Right lobe of liver (tissue), 6 donors: ENCODE measurements around the gene TMEM134. TPM values are rescaled to one million over a fixed set of nuclear protein-coding genes. Genes with fewer than 3 reads are reported as not detected.

Experiments used
- ATAC-seq, 4 donors: fragments of 200-7000 bp; cut with Tn5 transposase; one replicate each; pipeline ENCODE4 v1.9.1; 2020; ENCODE audit warnings: mild to moderate bottlenecking in 4 of 4, moderate library complexity in 4 of 4
- DNase-seq, 3 donors: peaks; one replicate each; pipeline ENCODE4 v3.0.0-alpha.2; 2020
- H3K27ac ChIP-seq, 3 donors: fragments of 200-600 bp; one replicate each; pipeline ENCODE4 v1.8.0; 2022
- H3K27me3 ChIP-seq, 2 donors: fragments of 200-600 bp; one replicate each; pipeline ENCODE4 v1.8.0; 2022
- H3K36me3 ChIP-seq, 4 donors: fragments of 200-600 bp; sonication (generic) in 1 of 4; one replicate each; pipeline versions ENCODE4 v1.5.1 to v1.8.0; 2017 to 2022; ENCODE audit warnings: control low read depth in 1 of 4
- H3K4me1 ChIP-seq, 4 donors: fragments of 200-600 bp; sonication (generic) in 1 of 4; one replicate each; pipeline versions ENCODE4 v1.5.1 to v1.8.0; 2017 to 2022; ENCODE audit warnings: control low read depth in 1 of 4
- H3K4me3 ChIP-seq, 3 donors: fragments of 200-600 bp; one replicate each; pipeline ENCODE4 v1.8.0; 2022
- H3K9me3 ChIP-seq, 4 donors: fragments of 200-600 bp; sonication (generic) in 1 of 4; one replicate each; pipeline versions ENCODE4 v1.5.1 to v1.8.0; 2017 to 2022; ENCODE audit warnings: control low read depth in 1 of 4
- CTCF ChIP-seq, 4 donors: fragments of 200-600 bp in 3 of 4; fragments of 450-650 bp in 1 of 4; IDR thresholded peaks; one replicate each; pipeline versions ENCODE4 v1.5.1 to v1.8.0; 2016 to 2022; ENCODE audit warnings: antibody characterized with exemption in 4 of 4, mild to moderate bottlenecking in 2 of 4
- POLR2A ChIP-seq: fragments of 450-650 bp; IDR thresholded peaks from one replicate; pipeline ENCODE4 v1.6.1; 2017; ENCODE audit warnings: antibody characterized with exemption, mild to moderate bottlenecking
- WGBS: methylation state at CpG from one replicate; pipeline ENCODE4 v1.1.6; 2018; ENCODE audit warnings: low coverage, low lambda C conversion rate; ENCODE audit not compliant: insufficient coverage; ENCODE audit errors: missing lambda C conversion rate; 5-methylcytosine and 5-hydroxymethylcytosine counted together
- intact Hi-C, 2 donors: fragments of 100-400 bp; cut with DNase I; formaldehyde crosslinking; loops; one replicate each; pipeline versions ENCODE4 v1.11.2 to v1.14.1; 2022
- total RNA-seq, 6 experiments: library from RNA; depleted of rRNA in 2 of 6; stranded (reverse); fragments of >200 nt in 2 of 6; fragmentation: NEBNext Ultra II Directional in 3 of 6; extraction: Animal tissue kit (Norgen Biotek cat#: 25700) in 3 of 6; gene quantifications; one replicate each; pipeline versions ENCODE4 v1.1.0 to v1.2.4, GENCODE V29; 2016 to 2023
- donor health status: DM: no; HTN: yes; CAD: no.
- donor health status: DM: no; HTN: no; CAD: no.
- donor health status: DM: no; HTN: no; CAD: no.
- donor health status: DM: no; HTN: yes; CAD: no.
- donor health status: DM: no; HTN: yes; CAD: no.

TMEM134 gene
- total RNA-seq, 6 experiments from 2014 or later, result 29.1 to 133 (median 40.9) TPM

GRCh38 chr11:67431346-67432249 is 37.5 kb downstream of the TMEM134 start:
- H3K36me3 ChIP-seq, result peaks cover 0 to 45% (median 11%) of the 10 kb centered on the region in 4 donors
- no peak overlapping the region for H3K4me3 ChIP-seq
- peaks cover 0 to 19% (median 2%) of the 10 kb centered on the region in 4 donors for H3K4me1 ChIP-seq
- DNase-seq (no peak), ATAC-seq (no peak)
- intact Hi-C loops, result no loop called here
- TF ChIP-seq CTCF (IDR thresholded peaks at IDR 0.05), result no peak
- no peak for TF ChIP-seq POLR2A
- H3K27ac ChIP-seq, result no peak overlapping the region
- no peaks in the 10 kb centered on the region for H3K9me3 ChIP-seq
- 87% methylated on average over 6 of the region's 24 CpGs for WGBS
- H3K27me3 ChIP-seq, result no peaks in the 10 kb centered on the region

GRCh38 chr11:67429722-67430121 is 39.3 kb downstream of the TMEM134 start:
- 67% methylated on average over 8 of the region's 11 CpGs for WGBS
- ATAC-seq, result no peak
- intact Hi-C loops, result no loop called here

GRCh38 chr11:67429038-67429668 is 39.9 kb downstream of the TMEM134 start:
- 0% methylated on average over 2 of the region's 12 CpGs for WGBS

More at GRCh38 chr11:67429722-67430121, 39.3 kb downstream of the TMEM134 start:
- H3K4me3 ChIP-seq, result no peak overlapping the region
- H3K4me1 ChIP-seq, result peaks cover 0 to 19% (median 2%) of the 10 kb centered on the region in 4 donors
- H3K27ac ChIP-seq, result no peak overlapping the region
- TF ChIP-seq POLR2A (no peak), CTCF (IDR thresholded peaks at IDR 0.05) (no peak)
- no peak for DNase-seq
- H3K27me3 ChIP-seq, result no peaks in the 10 kb centered on the region
- H3K36me3 ChIP-seq, result peaks cover 0 to 35% (median 11%) of the 10 kb centered on the region in 4 donors
- H3K9me3 ChIP-seq, result no peaks in the 10 kb centered on the region

More at GRCh38 chr11:67429038-67429668, 39.9 kb downstream of the TMEM134 start:
- ATAC-seq (peak in 1 of 4 donors; percentile 0), DNase-seq (no peak)
- H3K4me1 ChIP-seq, result peaks cover 0 to 19% (median 2%) of the 10 kb centered on the region in 4 donors
- no peaks in the 10 kb centered on the region for H3K27me3 ChIP-seq
- TF ChIP-seq CTCF (IDR thresholded peaks at IDR 0.05) (no peak), POLR2A (no peak)
- H3K36me3 ChIP-seq, result peaks cover 0 to 30% (median 8%) of the 10 kb centered on the region in 4 donors
- H3K4me3 ChIP-seq, result peak overlapping the region; percentile 61 to 79 (median 74)
- H3K27ac ChIP-seq, result peak overlapping the region in 1 of 3 donors; percentile 84
- intact Hi-C loops, result no loop called here
- no peaks in the 10 kb centered on the region for H3K9me3 ChIP-seq
